Keratinocyte (primary cell): ENCODE measurements around the gene EHD3. TPM values are rescaled to one million over a fixed set of nuclear protein-coding genes. Genes with fewer than 3 reads are reported as not detected.

ENCODE experiments used
- DNase-seq: peaks from one replicate; pipeline ENCODE4 v3.0.0-alpha.2; 2011; ENCODE audit warnings: low read depth, missing footprints, low spot score
- FAIRE-seq: peaks from 2 replicates; lab custom pipeline; 2011; peaks lifted over from hg19 to GRCh38; lab: Jason Lieb, UNC
- H2AFZ ChIP-seq: 2 replicates; pipeline ENCODE4 v1.6.0; 2012; ENCODE audit warnings: low read length, control low read depth, inconsistent platforms; ENCODE audit not compliant: control insufficient read depth
- H3K27ac ChIP-seq: 2 replicates; pipeline ENCODE4 v1.5.1; 2011; ENCODE audit warnings: low read length; ENCODE audit not compliant: control insufficient read depth, insufficient read depth
- H3K27me3 ChIP-seq: 3 replicates; pipeline ENCODE4 v1.6.0; 2011; ENCODE audit warnings: low read length; ENCODE audit not compliant: control insufficient read depth, insufficient read depth; ENCODE audit errors: extremely low read depth
- H3K36me3 ChIP-seq, 2 experiments: 2 replicates in 1 of 2; 3 replicates in 1 of 2; pipeline ENCODE4 v1.5.1; 2011; ENCODE audit warnings: low read length in 2 of 2, mild to moderate bottlenecking in 1 of 2; ENCODE audit not compliant: control insufficient read depth in 2 of 2, insufficient read depth in 2 of 2; ENCODE audit errors: extremely low read depth in 1 of 2
- H3K4me1 ChIP-seq: 3 replicates; pipeline ENCODE4 v1.5.1; 2011; ENCODE audit warnings: low read length; ENCODE audit not compliant: control insufficient read depth, insufficient read depth; ENCODE audit errors: extremely low read depth
- H3K4me2 ChIP-seq: 3 replicates; pipeline ENCODE4 v1.6.0; 2011; ENCODE audit warnings: low read depth, low read length; ENCODE audit not compliant: control insufficient read depth, insufficient read depth; ENCODE audit errors: extremely low read depth
- H3K4me3 ChIP-seq, 3 experiments: fragments of 200-600 bp in 1 of 3; sonication (generic) in 1 of 3; 2 replicates in 2 of 3; 3 replicates in 1 of 3; pipeline ENCODE4 v1.5.1; 2011 to 2016; ENCODE audit warnings: low read length in 3 of 3, mild to moderate bottlenecking in 3 of 3, control low read depth in 2 of 3, inconsistent platforms in 1 of 3, low read depth in 1 of 3, mixed read lengths in 1 of 3, mixed run types in 1 of 3, moderate library complexity in 1 of 3; ENCODE audit not compliant: control insufficient read depth in 2 of 3, insufficient read depth in 2 of 3; ENCODE audit errors: extremely low read depth in 1 of 3
- H3K79me2 ChIP-seq: 2 replicates; pipeline ENCODE4 v1.6.0; 2012; ENCODE audit warnings: low read length; ENCODE audit not compliant: control insufficient read depth, insufficient read depth
- H3K9ac ChIP-seq: 3 replicates; pipeline ENCODE4 v1.6.0; 2011; ENCODE audit warnings: low read length; ENCODE audit not compliant: control insufficient read depth, insufficient read depth; ENCODE audit errors: extremely low read depth
- H3K9me1 ChIP-seq: 3 replicates; pipeline ENCODE4 v1.6.0; 2011; ENCODE audit warnings: low read length; ENCODE audit not compliant: control insufficient read depth, insufficient read depth; ENCODE audit errors: extremely low read depth
- H3K9me3 ChIP-seq: 2 replicates; pipeline ENCODE4 v1.5.1; 2012; ENCODE audit warnings: low read depth, low read length; ENCODE audit not compliant: control insufficient read depth
- H4K20me1 ChIP-seq: 3 replicates; pipeline ENCODE4 v1.6.0; 2011; ENCODE audit warnings: low read length; ENCODE audit not compliant: control insufficient read depth, insufficient read depth; ENCODE audit errors: extremely low read depth
- EZH2 ChIP-seq: IDR thresholded peaks from one replicate; pipeline ENCODE4 v1.6.1; 2012; ENCODE audit warnings: inconsistent platforms, mild to moderate bottlenecking, low read length, moderate library complexity
- dilution Hi-C: fragments of 300-500 bp; cut with MboI; formaldehyde crosslinking; loops from one replicate; pipeline ENCODE4 v1.7.0; 2020; ENCODE audit warnings: low sequenced_read_pairs; ENCODE audit not compliant: extremely low pct_ligation_motif_present
- polyA plus RNA-seq, 5 experiments: library from polyadenylated mRNA; depleted of rRNA in 3 of 5; stranded (reverse) in 3 of 5; stranded (forward) in 1 of 5; unstranded in 1 of 5; fragments of >200 nt; gene quantifications; 1 replicate in 1 of 5; 2 replicates in 3 of 5; 3 replicates in 1 of 5; pipeline versions ENCODE4 v1.2.1 to v1.2.3, GENCODE V29; 2011 to 2012; ENCODE audit warnings: missing spikeins in 2 of 5, low read depth in 1 of 5, low replicate concordance in 1 of 5
- TF ChIP-seq, protein P1 (sequence below), 3 experiments: IDR thresholded peaks in 1 of 3; conservative IDR thresholded peaks in 1 of 3; optimal IDR thresholded peaks in 1 of 3; 2 replicates in 2 of 3; 3 replicates in 1 of 3; pipeline versions ENCODE3 to v1.5.1; 2011; ENCODE audit warnings: low read length in 3 of 3, mild to moderate bottlenecking in 3 of 3, moderate library complexity in 2 of 3, control low read depth in 1 of 3, inconsistent platforms in 1 of 3; ENCODE audit not compliant: insufficient read depth in 2 of 3; ENCODE audit errors: extremely low read depth in 1 of 3

Gene EHD3
- polyA plus RNA-seq, 1 donor (not counting 4 experiments of a cell fraction or from before 2014, with no cell fraction given): 5.1 TPM

DNA sequence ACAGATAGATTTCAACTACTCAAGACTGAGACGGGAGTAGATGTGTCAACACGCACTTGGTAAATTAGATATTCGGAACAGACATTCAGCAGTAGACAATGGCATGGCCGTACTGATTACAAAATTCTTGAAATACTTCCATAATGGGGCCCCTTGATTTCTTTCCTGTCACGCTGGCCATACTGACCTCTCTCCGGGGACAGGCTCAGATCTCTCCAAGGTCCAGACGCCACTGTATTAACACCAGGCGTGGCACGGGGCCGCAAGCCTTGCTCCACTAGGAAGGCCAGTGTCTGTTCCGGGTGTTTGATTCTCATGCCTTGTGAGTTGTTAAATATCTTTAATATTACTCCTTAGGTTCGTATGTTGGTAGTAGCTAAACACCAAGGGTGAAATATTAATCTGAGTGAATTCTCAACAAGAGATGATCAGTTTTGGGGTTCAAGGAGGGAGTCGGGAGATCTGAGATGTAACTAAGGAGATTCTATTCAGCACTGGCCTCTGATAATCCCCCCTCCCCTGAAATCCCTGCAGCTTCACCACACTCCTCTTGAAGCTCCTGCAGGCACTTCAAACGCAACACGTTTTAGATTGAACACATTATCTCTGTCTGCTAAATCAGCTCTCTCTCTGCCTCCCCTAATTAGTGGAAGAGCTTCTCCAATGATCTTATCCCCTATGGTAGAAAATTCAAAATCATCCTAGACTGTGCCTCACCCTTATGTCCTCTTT, 2.2 kb upstream of the EHD3 start:
- Histone ChIP-seq H3K4me3 (no peak overlapping the region), H3K27me3 (no peaks in the 10 kb centered on the region), H3K9me3 (no peaks in the 10 kb centered on the region), H3K9me1 (no peaks in the 10 kb centered on the region), H2AFZ (no peak overlapping the region), H3K27ac (no peak overlapping the region), H3K36me3 (no peaks in the 10 kb centered on the region), H3K4me1 (peaks cover 26% of the 10 kb centered on the region), H3K9ac (no peak overlapping the region), H4K20me1 (no peaks in the 10 kb centered on the region), H3K4me2 (no peak overlapping the region), H3K79me2 (no peaks in the 10 kb centered on the region)
- DNase-seq (no peak), FAIRE-seq (no peak)
- dilution Hi-C loops: no loop called here
- no peak for TF ChIP-seq EZH2
- TF ChIP-seq, protein P1, sequence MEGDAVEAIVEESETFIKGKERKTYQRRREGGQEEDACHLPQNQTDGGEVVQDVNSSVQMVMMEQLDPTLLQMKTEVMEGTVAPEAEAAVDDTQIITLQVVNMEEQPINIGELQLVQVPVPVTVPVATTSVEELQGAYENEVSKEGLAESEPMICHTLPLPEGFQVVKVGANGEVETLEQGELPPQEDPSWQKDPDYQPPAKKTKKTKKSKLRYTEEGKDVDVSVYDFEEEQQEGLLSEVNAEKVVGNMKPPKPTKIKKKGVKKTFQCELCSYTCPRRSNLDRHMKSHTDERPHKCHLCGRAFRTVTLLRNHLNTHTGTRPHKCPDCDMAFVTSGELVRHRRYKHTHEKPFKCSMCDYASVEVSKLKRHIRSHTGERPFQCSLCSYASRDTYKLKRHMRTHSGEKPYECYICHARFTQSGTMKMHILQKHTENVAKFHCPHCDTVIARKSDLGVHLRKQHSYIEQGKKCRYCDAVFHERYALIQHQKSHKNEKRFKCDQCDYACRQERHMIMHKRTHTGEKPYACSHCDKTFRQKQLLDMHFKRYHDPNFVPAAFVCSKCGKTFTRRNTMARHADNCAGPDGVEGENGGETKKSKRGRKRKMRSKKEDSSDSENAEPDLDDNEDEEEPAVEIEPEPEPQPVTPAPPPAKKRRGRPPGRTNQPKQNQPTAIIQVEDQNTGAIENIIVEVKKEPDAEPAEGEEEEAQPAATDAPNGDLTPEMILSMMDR (optimal IDR thresholded peaks at IDR 0.05 in 1 of 3, IDR thresholded peaks at IDR 0.05 in 1 of 3, conservative IDR thresholded peaks at IDR 0.05 in 1 of 3; ENCODE audit: extremely low read depth in 1 of 3, insufficient read depth in 2 of 3, low read length in 3 of 3): no peak

DNA sequence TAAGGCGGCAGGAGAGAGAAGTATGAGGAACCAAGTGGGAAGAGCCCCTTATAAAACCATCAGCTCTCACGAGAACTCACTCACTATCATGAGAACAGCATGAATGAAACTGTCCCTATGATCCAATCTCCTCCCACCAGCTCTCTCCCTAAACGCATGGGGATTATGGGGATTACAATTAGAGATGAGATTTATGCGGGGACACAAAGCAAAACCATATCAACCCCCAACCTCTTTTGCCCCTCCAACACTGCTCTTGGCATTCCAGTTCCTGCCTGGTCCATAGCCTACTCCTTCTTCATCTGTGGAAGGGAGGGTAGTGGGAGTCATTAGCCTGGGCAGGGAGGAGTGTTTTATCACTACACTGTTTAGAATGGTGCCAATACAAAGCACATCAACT, 1.4 kb upstream of the EHD3 start:
- Histone ChIP-seq H3K9me1 (no peaks in the 10 kb centered on the region), H3K4me1 (peaks cover 18% of the 10 kb centered on the region), H2AFZ (no peak overlapping the region), H3K4me2 (no peak overlapping the region), H3K36me3 (no peaks in the 10 kb centered on the region), H3K9me3 (no peaks in the 10 kb centered on the region), H3K79me2 (no peaks in the 10 kb centered on the region), H3K27me3 (no peaks in the 10 kb centered on the region), H3K4me3 (no peak overlapping the region), H3K9ac (no peak overlapping the region), H4K20me1 (no peaks in the 10 kb centered on the region), H3K27ac (no peak overlapping the region)
- dilution Hi-C loops: no loop called here
- DNase-seq (no peak), FAIRE-seq (no peak)
- TF ChIP-seq, protein P1 (optimal IDR thresholded peaks at IDR 0.05 in 1 of 3, IDR thresholded peaks at IDR 0.05 in 1 of 3, conservative IDR thresholded peaks at IDR 0.05 in 1 of 3; ENCODE audit: extremely low read depth in 1 of 3, insufficient read depth in 2 of 3, low read length in 3 of 3): no peak
- TF ChIP-seq EZH2: no peak
